HL-60 (cell line): ENCODE measurements around the gene ZNF670.

Source experiments
- DNase-seq, 2 experiments: peaks; one replicate each; pipeline ENCODE4 v3.0.0-alpha.2; 2010 to 2020; ENCODE audit warnings: low read depth in 1 of 2, low spot score in 1 of 2
- H3K27ac ChIP-seq: fragments of 250-450 bp; sonication (Bioruptor Pico); replicated peaks from 2 replicates; pipeline ENCODE4 v1.5.1; 2020; ENCODE audit warnings: mild to moderate bottlenecking, moderate library complexity
- H3K27me3 ChIP-seq: fragments of 250-450 bp; sonication (Bioruptor Pico); 2 replicates; pipeline ENCODE4 v1.5.1; 2021; ENCODE audit warnings: mild to moderate bottlenecking, moderate library complexity; ENCODE audit not compliant: insufficient read depth, poor library complexity, severe bottlenecking
- H3K4me3 ChIP-seq: replicated peaks from 2 replicates; pipeline ENCODE4 v1.5.1; 2011; ENCODE audit warnings: mild to moderate bottlenecking, control low read depth, low read length; ENCODE audit not compliant: insufficient read depth
- GABPA ChIP-seq: IDR thresholded peaks from 2 replicates; pipeline ENCODE4 v1.6.1; 2012; ENCODE audit warnings: low read depth
- POLR2AphosphoS5 ChIP-seq: IDR thresholded peaks from 2 replicates; pipeline ENCODE4 v1.6.1; 2012; ENCODE audit warnings: low read depth
- SPI1 ChIP-seq: IDR thresholded peaks from 2 replicates; pipeline ENCODE4 v1.6.1; 2012; ENCODE audit warnings: low read depth, mild to moderate bottlenecking, borderline replicate concordance
- TF ChIP-seq, protein P1 (sequence below): IDR thresholded peaks from 2 replicates; pipeline ENCODE4 v1.6.1; 2012; ENCODE audit warnings: low read depth; ENCODE audit not compliant: insufficient replicate concordance
- TF ChIP-seq, protein P2 (sequence below): IDR thresholded peaks from one replicate; pipeline ENCODE4 v1.5.1; 2011; ENCODE audit warnings: low read length, control low read depth, inconsistent platforms; ENCODE audit not compliant: insufficient read depth

ZNF670 gene

GRCh38 chr1:247054992-247055415 is 23.6 kb downstream of the ZNF670 start:
- H3K4me3 ChIP-seq: no peak overlapping the region
- TF ChIP-seq POLR2AphosphoS5 (no peak), SPI1 (no peak), GABPA (no peak)
- TF ChIP-seq, protein P1, sequence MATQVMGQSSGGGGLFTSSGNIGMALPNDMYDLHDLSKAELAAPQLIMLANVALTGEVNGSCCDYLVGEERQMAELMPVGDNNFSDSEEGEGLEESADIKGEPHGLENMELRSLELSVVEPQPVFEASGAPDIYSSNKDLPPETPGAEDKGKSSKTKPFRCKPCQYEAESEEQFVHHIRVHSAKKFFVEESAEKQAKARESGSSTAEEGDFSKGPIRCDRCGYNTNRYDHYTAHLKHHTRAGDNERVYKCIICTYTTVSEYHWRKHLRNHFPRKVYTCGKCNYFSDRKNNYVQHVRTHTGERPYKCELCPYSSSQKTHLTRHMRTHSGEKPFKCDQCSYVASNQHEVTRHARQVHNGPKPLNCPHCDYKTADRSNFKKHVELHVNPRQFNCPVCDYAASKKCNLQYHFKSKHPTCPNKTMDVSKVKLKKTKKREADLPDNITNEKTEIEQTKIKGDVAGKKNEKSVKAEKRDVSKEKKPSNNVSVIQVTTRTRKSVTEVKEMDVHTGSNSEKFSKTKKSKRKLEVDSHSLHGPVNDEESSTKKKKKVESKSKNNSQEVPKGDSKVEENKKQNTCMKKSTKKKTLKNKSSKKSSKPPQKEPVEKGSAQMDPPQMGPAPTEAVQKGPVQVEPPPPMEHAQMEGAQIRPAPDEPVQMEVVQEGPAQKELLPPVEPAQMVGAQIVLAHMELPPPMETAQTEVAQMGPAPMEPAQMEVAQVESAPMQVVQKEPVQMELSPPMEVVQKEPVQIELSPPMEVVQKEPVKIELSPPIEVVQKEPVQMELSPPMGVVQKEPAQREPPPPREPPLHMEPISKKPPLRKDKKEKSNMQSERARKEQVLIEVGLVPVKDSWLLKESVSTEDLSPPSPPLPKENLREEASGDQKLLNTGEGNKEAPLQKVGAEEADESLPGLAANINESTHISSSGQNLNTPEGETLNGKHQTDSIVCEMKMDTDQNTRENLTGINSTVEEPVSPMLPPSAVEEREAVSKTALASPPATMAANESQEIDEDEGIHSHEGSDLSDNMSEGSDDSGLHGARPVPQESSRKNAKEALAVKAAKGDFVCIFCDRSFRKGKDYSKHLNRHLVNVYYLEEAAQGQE: no peak
- TF ChIP-seq, protein P2, sequence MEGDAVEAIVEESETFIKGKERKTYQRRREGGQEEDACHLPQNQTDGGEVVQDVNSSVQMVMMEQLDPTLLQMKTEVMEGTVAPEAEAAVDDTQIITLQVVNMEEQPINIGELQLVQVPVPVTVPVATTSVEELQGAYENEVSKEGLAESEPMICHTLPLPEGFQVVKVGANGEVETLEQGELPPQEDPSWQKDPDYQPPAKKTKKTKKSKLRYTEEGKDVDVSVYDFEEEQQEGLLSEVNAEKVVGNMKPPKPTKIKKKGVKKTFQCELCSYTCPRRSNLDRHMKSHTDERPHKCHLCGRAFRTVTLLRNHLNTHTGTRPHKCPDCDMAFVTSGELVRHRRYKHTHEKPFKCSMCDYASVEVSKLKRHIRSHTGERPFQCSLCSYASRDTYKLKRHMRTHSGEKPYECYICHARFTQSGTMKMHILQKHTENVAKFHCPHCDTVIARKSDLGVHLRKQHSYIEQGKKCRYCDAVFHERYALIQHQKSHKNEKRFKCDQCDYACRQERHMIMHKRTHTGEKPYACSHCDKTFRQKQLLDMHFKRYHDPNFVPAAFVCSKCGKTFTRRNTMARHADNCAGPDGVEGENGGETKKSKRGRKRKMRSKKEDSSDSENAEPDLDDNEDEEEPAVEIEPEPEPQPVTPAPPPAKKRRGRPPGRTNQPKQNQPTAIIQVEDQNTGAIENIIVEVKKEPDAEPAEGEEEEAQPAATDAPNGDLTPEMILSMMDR: no peak
- H3K27ac ChIP-seq: no peak overlapping the region
- DNase-seq: no peak
- H3K27me3 ChIP-seq: no peaks in the 10 kb centered on the region

DNA sequence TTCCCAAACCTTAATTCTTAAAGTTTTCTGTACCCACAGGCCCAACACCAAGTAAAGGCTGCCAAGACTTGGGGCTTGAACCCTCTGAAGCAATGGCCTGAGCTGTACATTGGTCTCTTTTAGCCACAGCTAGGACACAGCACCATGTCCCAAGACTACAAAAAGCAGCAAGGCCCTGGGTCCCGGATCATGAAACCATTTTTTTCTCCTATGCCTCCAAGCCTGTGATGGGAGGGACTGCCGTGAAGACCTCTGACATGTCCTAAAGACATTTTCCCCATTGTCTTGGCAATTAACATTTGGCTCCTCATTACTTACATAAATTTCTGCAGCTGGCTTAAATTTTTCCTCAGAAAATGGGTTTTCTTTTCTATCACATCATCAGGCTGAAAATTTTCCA is 30.9 kb downstream of the ZNF670 start:
- TF ChIP-seq POLR2AphosphoS5 (no peak), GABPA (no peak), SPI1 (no peak)
- TF ChIP-seq, protein P2: no peak
- TF ChIP-seq, protein P1: no peak
- Histone ChIP-seq H3K4me3 (no peak overlapping the region), H3K27ac (no peak overlapping the region), H3K27me3 (no peaks in the 10 kb centered on the region)
- DNase-seq: no peak

DNA sequence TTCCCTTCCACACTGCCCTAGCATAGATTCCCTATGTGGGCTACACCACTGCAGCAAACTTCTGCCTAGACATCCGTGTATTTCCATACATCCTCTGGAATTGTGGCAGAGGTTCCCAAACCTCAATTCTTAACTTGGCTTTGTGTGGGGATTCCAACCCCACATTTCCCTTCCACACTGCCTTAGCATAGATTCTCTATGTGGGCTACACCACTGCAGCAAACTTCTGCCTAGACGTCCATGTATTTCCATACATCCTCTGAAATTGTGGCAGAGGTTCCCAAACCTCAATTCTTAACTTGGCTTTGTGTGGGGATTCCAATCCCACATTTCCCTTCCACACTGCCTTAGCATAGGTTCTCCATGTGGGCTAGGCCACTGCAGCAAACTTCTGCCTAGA is 31.4 kb downstream of the ZNF670 start:
- no peak for DNase-seq
- H3K4me3 ChIP-seq: no peak overlapping the region
- TF ChIP-seq, protein P1: no peak
- TF ChIP-seq SPI1: no peak
- TF ChIP-seq, protein P2: no peak
- no peak for TF ChIP-seq GABPA
- TF ChIP-seq POLR2AphosphoS5: no peak
- H3K27me3 ChIP-seq: no peaks in the 10 kb centered on the region
- H3K27ac ChIP-seq: no peak overlapping the region
